GM18909 (cell line): Measurements from ENCODE around the gene ZBTB32.

Source experiments
- ATAC-seq: cut with Tn5 transposase; IDR thresholded peaks from one replicate; pipeline ENCODE4 v1.9.1; 2021; ENCODE audit warnings: mild to moderate bottlenecking; ENCODE audit not compliant: unreplicated experiment, poor library complexity

Gene ZBTB32

GRCh38 chr19:35748106-35749020 lies 44.0 kb downstream of the ZBTB32 start, which contains the start of gene LIN37:
Gene LIN37 (plus strand): TSS chr19:35748576. CDS start chr19:35748725, 149 bp downstream.
- peak; percentile 74 for ATAC-seq

- ATAC-seq, result no peak
Observed at GRCh38 chr19:35750167-35750566, 45.8 kb downstream of the ZBTB32 start.

- ATAC-seq, result no peak
Observed at GRCh38 chr19:35751839-35752745, 47.7 kb downstream of the ZBTB32 start.

- no peak for ATAC-seq
Observed at GRCh38 chr19:35752746-35753350, 48.5 kb downstream of the ZBTB32 start.

- ATAC-seq, result no peak
Observed at GRCh38 chr19:35753634-35754369, 49.4 kb downstream of the ZBTB32 start.

GRCh38 chr19:35754370-35755130 lies 50.2 kb downstream of the ZBTB32 start:
- no peak for ATAC-seq

- ATAC-seq, result no peak
Observed at GRCh38 chr19:35755131-35755549, 50.8 kb downstream of the ZBTB32 start.

- ATAC-seq, result no peak
Observed at GRCh38 chr19:35755550-35756376, 51.4 kb downstream of the ZBTB32 start.

- ATAC-seq, result no peak
Observed at GRCh38 chr19:35756377-35757230, 52.2 kb downstream of the ZBTB32 start, which contains the start of gene HSPB6. Gene HSPB6 (minus strand): TSS chr19:35757029. CDS start chr19:35757008, 21 bp downstream.

- peak; percentile 4 for ATAC-seq
Observed at GRCh38 chr19:35757231-35757748, 52.9 kb downstream of the ZBTB32 start.

GRCh38 chr19:35757749-35758608 lies 53.6 kb downstream of the ZBTB32 start, which contains the start of gene PROSER3:
Gene PROSER3 (plus strand): TSS chr19:35758176. CDS start chr19:35758216, 40 bp downstream.
- peak; percentile 95 for ATAC-seq

- ATAC-seq, result no peak
Observed at GRCh38 chr19:35759697-35760096, 55.3 kb downstream of the ZBTB32 start.

GRCh38 chr19:35760711-35761349 lies 56.5 kb downstream of the ZBTB32 start:
- ATAC-seq, result no peak

GRCh38 chr19:35764432-35765315 lies 60.3 kb downstream of the ZBTB32 start:
- ATAC-seq, result no peak
